Progenitor cell of endocrine pancreas (in vitro differentiated cells): Measurements from ENCODE around the gene ACLY. TPM values are rescaled to one million over a fixed set of nuclear protein-coding genes. Genes with fewer than 3 reads are reported as not detected.

Experiments
- DNase-seq: peaks from one replicate; pipeline ENCODE4 v3.0.0; 2021; ENCODE audit warnings: low spot score; ENCODE audit not compliant: unreplicated experiment
- H3K27ac Mint-ChIP-seq: 2 replicates; pipeline ENCODE4 v1.8.0; 2021; ENCODE audit warnings: mild to moderate bottlenecking, moderate library complexity, mixed read lengths
- H3K27me3 Mint-ChIP-seq: 2 replicates; pipeline ENCODE4 v1.8.0; 2021; ENCODE audit warnings: mixed read lengths
- H3K36me3 Mint-ChIP-seq: 2 replicates; pipeline ENCODE4 v1.8.0; 2022; ENCODE audit warnings: mixed read lengths; ENCODE audit not compliant: insufficient read depth
- H3K4me1 Mint-ChIP-seq: 2 replicates; pipeline ENCODE4 v1.8.0; 2021; ENCODE audit warnings: low read depth, mixed read lengths
- H3K4me3 Mint-ChIP-seq: 2 replicates; pipeline ENCODE4 v1.8.0; 2021; ENCODE audit warnings: low read depth, mild to moderate bottlenecking, moderate library complexity, mixed read lengths
- H3K9me3 Mint-ChIP-seq: 2 replicates; pipeline ENCODE4 v1.8.0; 2021; ENCODE audit warnings: low read depth, mixed read lengths
- total RNA-seq: library from RNA; stranded (reverse); gene quantifications from 2 replicates; pipeline ENCODE4 v1.2.1, GENCODE V29; 2021
- TF ChIP-seq, protein P1 (sequence below): fragments of 200-600 bp; sonication (generic); IDR thresholded peaks from one replicate; pipeline ENCODE4 v1.5.0; 2021; ENCODE audit warnings: antibody characterized with exemption, mild to moderate bottlenecking; ENCODE audit not compliant: unreplicated experiment

The ACLY gene
- total RNA-seq, 1 donor from 2014 or later, result 188 TPM

DNA sequence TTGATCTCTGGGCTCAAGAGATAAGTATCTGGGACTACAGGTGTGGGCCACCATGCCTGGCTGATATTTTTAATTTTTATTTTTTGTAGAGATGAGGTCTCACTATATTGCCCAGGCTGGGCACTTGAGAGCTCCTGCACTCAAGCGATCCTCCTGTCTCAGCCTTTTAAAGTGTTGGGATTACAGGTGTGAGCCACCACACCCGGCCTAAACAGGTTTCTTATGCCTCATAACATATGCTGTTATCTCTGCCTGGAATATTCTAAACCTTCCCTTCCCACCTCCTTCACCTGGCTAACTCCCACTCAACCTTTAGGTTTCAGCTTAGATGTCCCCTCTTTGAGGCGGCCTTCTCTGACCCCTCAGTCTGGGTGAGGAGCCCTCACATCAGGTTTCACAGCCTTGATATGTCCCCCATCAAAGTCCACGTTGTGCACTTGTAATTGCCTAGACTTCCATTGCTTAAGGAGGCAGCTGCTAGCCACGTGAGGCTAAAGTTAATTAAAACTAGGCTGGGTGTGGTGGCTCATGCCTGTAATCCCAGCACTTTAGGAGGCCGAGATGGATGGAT lies 39.2 kb upstream of the ACLY start:
- Mint-ChIP-seq H3K9me3 (no peaks in the 10 kb centered on the region), H3K27ac (no peak overlapping the region), H3K4me1 (peaks cover 11% of the 10 kb centered on the region), H3K4me3 (no peak overlapping the region), H3K27me3 (no peaks in the 10 kb centered on the region), H3K36me3 (peaks cover 1% of the 10 kb centered on the region)
- no peak for DNase-seq
- TF ChIP-seq, protein P1, sequence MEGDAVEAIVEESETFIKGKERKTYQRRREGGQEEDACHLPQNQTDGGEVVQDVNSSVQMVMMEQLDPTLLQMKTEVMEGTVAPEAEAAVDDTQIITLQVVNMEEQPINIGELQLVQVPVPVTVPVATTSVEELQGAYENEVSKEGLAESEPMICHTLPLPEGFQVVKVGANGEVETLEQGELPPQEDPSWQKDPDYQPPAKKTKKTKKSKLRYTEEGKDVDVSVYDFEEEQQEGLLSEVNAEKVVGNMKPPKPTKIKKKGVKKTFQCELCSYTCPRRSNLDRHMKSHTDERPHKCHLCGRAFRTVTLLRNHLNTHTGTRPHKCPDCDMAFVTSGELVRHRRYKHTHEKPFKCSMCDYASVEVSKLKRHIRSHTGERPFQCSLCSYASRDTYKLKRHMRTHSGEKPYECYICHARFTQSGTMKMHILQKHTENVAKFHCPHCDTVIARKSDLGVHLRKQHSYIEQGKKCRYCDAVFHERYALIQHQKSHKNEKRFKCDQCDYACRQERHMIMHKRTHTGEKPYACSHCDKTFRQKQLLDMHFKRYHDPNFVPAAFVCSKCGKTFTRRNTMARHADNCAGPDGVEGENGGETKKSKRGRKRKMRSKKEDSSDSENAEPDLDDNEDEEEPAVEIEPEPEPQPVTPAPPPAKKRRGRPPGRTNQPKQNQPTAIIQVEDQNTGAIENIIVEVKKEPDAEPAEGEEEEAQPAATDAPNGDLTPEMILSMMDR, result no peak

DNA sequence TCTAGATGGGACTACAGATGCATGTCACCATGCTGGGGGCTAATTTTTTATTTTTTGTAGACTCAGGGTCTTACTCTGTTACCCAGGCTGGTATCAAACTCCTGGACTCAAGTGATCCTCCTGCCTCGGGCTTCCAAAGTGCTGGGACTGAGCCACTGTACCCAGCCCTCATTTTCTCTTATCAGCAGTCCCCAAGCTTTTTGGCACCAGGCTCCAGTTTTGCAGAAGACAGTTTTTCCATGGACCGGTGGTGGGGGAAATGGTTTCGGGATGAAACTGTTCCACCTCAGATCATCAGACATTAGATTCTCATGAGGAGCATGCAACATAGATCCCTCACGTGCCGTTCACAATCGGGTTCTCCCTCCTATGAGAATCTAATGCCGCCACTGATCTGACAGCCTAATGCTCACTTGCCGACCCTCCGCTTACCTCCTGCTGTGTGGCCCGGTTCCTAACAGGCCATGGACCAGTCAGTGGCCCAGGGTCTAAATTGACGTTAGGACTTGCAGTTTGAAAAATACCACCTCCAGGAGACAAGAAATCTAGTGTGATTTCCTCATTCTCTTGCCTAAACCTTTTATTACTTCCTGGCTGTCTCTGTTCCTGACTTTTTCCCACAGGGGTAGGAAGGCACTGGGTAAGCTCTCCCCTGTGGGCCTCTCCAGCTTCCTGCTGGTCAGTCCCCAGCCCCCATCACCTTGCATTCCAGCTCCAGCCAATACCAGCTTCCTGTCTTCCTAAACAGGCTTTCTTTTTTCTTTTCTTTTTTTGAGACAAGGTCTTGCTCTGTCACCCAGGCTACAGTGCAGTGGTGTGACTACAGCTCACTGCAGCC lies 38.5 kb upstream of the ACLY start:
- DNase-seq, result no peak
- H3K4me3 Mint-ChIP-seq, result no peak overlapping the region
- H3K36me3 Mint-ChIP-seq, result peaks cover 1% of the 10 kb centered on the region
- H3K9me3 Mint-ChIP-seq, result no peaks in the 10 kb centered on the region
- H3K27me3 Mint-ChIP-seq, result no peaks in the 10 kb centered on the region
- H3K4me1 Mint-ChIP-seq, result peaks cover 9% of the 10 kb centered on the region
- H3K27ac Mint-ChIP-seq, result no peak overlapping the region
- TF ChIP-seq, protein P1, result no peak

GRCh38 chr17:41956522-41956921 lies 37.8 kb upstream of the ACLY start:
- no peak overlapping the region for H3K27ac Mint-ChIP-seq
- no peak overlapping the region for H3K4me3 Mint-ChIP-seq
- H3K36me3 Mint-ChIP-seq, result peaks cover 1% of the 10 kb centered on the region
- no peaks in the 10 kb centered on the region for H3K9me3 Mint-ChIP-seq
- TF ChIP-seq, protein P1, result no peak
- no peaks in the 10 kb centered on the region for H3K27me3 Mint-ChIP-seq
- peaks cover 6% of the 10 kb centered on the region for H3K4me1 Mint-ChIP-seq
- no peak for DNase-seq

DNA sequence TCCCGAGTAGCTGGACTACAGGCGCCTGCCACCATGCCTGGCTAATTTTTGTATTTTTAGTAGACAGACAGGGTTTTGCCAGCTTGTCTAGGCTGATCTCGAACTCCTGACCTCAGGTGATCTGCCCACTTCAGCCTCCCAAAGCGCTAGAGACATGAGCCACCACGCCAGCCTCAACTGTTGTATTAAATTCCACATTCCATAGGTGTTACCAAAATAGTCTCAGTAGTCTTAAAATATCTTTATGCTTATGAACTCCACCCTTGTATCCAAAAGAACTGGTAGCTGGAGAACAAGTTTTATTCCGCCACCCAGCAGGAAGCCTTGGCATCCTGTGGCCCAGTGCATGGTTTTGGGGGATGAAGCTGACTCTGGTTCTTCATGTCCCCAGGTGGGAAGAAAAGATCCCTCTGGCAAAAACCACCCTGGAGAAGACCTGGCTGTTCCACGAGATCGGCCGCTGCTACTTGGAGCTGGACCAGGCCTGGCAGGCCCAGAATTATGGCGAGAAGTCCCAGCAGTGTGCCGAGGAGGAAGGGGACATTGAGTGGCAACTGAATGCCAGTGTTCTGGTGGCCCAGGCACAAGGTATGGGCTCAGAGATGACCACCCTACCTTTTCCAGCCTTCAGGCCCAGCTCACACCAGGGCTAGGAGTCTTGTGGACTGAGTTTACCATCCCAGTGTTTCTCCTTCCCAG lies 30.2 kb upstream of the ACLY start:
- H3K9me3 Mint-ChIP-seq, result no peaks in the 10 kb centered on the region
- no peak overlapping the region for H3K27ac Mint-ChIP-seq
- no peak for DNase-seq
- H3K4me3 Mint-ChIP-seq, result no peak overlapping the region
- no peaks in the 10 kb centered on the region for H3K4me1 Mint-ChIP-seq
- no peaks in the 10 kb centered on the region for H3K27me3 Mint-ChIP-seq
- peaks cover 2% of the 10 kb centered on the region for H3K36me3 Mint-ChIP-seq
- TF ChIP-seq, protein P1, result no peak

GRCh38 chr17:41944943-41945342 lies 26.2 kb upstream of the ACLY start:
- H3K9me3 Mint-ChIP-seq, result no peaks in the 10 kb centered on the region
- H3K4me3 Mint-ChIP-seq, result no peak overlapping the region
- TF ChIP-seq, protein P1, result no peak
- no peaks in the 10 kb centered on the region for H3K27me3 Mint-ChIP-seq
- no peaks in the 10 kb centered on the region for H3K4me1 Mint-ChIP-seq
- H3K36me3 Mint-ChIP-seq, result peaks cover 5% of the 10 kb centered on the region
- DNase-seq, result no peak
- no peak overlapping the region for H3K27ac Mint-ChIP-seq
